Esophagus (tissue), 2 donors: ENCODE data around the gene IFI6. TPM values are rescaled to one million over a fixed set of nuclear protein-coding genes. Genes with fewer than 3 reads are reported as not detected.
A peak's percentile ranks its signal among the peaks of the same experiment; 100 is the strongest.

Experiments
- H3K27ac ChIP-seq, 2 donors: one replicate each; pipeline ENCODE4 v1.5.1; 2013; ENCODE audit warnings: low read depth in 2 of 2, mild to moderate bottlenecking in 2 of 2, inconsistent platforms in 1 of 2, low read length in 1 of 2, moderate library complexity in 1 of 2
- H3K27me3 ChIP-seq, 2 donors: one replicate each; pipeline ENCODE4 v1.6.1; 2013; ENCODE audit warnings: low read length in 2 of 2, control low read depth in 1 of 2, mild to moderate bottlenecking in 1 of 2; ENCODE audit not compliant: insufficient read depth in 2 of 2, control insufficient read depth in 1 of 2
- H3K36me3 ChIP-seq, 2 donors: one replicate each; pipeline ENCODE4 v1.6.1; 2013; ENCODE audit warnings: low read length in 1 of 2; ENCODE audit not compliant: control insufficient read depth in 2 of 2, insufficient read depth in 2 of 2
- H3K4me1 ChIP-seq, 2 donors: one replicate each; pipeline ENCODE4 v1.6.1; 2013; ENCODE audit warnings: low read length in 1 of 2; ENCODE audit not compliant: control insufficient read depth in 2 of 2, insufficient read depth in 2 of 2
- H3K4me3 ChIP-seq, 2 donors: one replicate each; pipeline ENCODE4 v1.5.1; 2013; ENCODE audit warnings: low read length in 2 of 2, mild to moderate bottlenecking in 2 of 2, low read depth in 1 of 2, moderate library complexity in 1 of 2
- H3K9me3 ChIP-seq, 2 donors: one replicate each; pipeline ENCODE4 v1.6.1; 2013; ENCODE audit warnings: mild to moderate bottlenecking in 2 of 2, low read depth in 1 of 2, low read length in 1 of 2, moderate library complexity in 1 of 2; ENCODE audit not compliant: control insufficient read depth in 2 of 2, insufficient read depth in 1 of 2
- WGBS, 2 donors: extraction: QIAGEN DNeasy Blood & Tissue Kit; methylation state at CpG; one replicate each; pipeline ENCODE4 v1.1.7; 2013; 5-methylcytosine and 5-hydroxymethylcytosine counted together
- polyA plus RNA-seq, 2 donors: library from polyadenylated mRNA; stranded (reverse); fragments of 200-250 nt; gene quantifications; one replicate each; pipeline ENCODE4 v1.2.3, GENCODE V29; 2013
- donor health status: healthy with polysubstance abuse.
- donor health status: Bipolar disorder and iron deficiency.

IFI6 gene
- polyA plus RNA-seq, 2 donors: 7.0 to 9.6 TPM

GRCh38 chr1:27676410-27676809 is 4.4 kb upstream of the IFI6 start:
- Histone ChIP-seq H3K27me3 (no peaks in the 10 kb centered on the region), H3K4me1 (no peaks in the 10 kb centered on the region), H3K4me3 (no peak overlapping the region), H3K9me3 (peaks cover 0 to 4% of the 10 kb centered on the region in 2 donors), H3K36me3 (no peaks in the 10 kb centered on the region), H3K27ac (no peak overlapping the region)
- 98 to 100% methylated on average over 1 of the region's 1 CpG for WGBS, 2 donors

- H3K4me1 ChIP-seq: no peaks in the 10 kb centered on the region
- no peaks in the 10 kb centered on the region for H3K9me3 ChIP-seq
- H3K27ac ChIP-seq: peak overlapping the region; percentile 85 to 93
- no peak overlapping the region for H3K4me3 ChIP-seq
- H3K36me3 ChIP-seq: no peaks in the 10 kb centered on the region
- no peaks in the 10 kb centered on the region for H3K27me3 ChIP-seq
Observed at GRCh38 chr1:27672750-27673112, 739 bp upstream of the IFI6 start.

GRCh38 chr1:27669876-27670275 is 2.1 kb downstream of the IFI6 start:
- H3K27ac ChIP-seq: no peak overlapping the region
- no peaks in the 10 kb centered on the region for H3K9me3 ChIP-seq
- peaks cover 0 to 3% of the 10 kb centered on the region in 2 donors for H3K36me3 ChIP-seq
- H3K4me1 ChIP-seq: no peaks in the 10 kb centered on the region
- 73% methylated on average over 4 of the region's 4 CpGs for WGBS, 2 donors
- no peaks in the 10 kb centered on the region for H3K27me3 ChIP-seq
- H3K4me3 ChIP-seq: no peak overlapping the region

- Histone ChIP-seq H3K4me1 (no peaks in the 10 kb centered on the region), H3K27me3 (no peaks in the 10 kb centered on the region), H3K27ac (peak overlapping the region in 1 of 2 donors; percentile 43), H3K4me3 (peak overlapping the region in 1 of 2 donors; percentile 35), H3K36me3 (peaks cover 0 to 3% of the 10 kb centered on the region in 2 donors), H3K9me3 (no peaks in the 10 kb centered on the region)
- WGBS, 2 donors: 14 to 15% methylated on average over 36 of the region's 36 CpGs
Observed at GRCh38 chr1:27668808-27669723, 2.9 kb downstream of the IFI6 start.

- H3K4me1 ChIP-seq: no peaks in the 10 kb centered on the region
- 85 to 87% methylated on average over 42 of the region's 42 CpGs for WGBS, 2 donors
Observed at GRCh38 chr1:27668121-27668807, 3.7 kb downstream of the IFI6 start.

GRCh38 chr1:27666791-27667254 is 5.2 kb downstream of the IFI6 start:
- Histone ChIP-seq H3K27me3 (no peaks in the 10 kb centered on the region), H3K9me3 (no peaks in the 10 kb centered on the region), H3K4me3 (no peak overlapping the region), H3K27ac (no peak overlapping the region), H3K4me1 (peaks cover 0 to 4% of the 10 kb centered on the region in 2 donors), H3K36me3 (peaks cover 0 to 3% of the 10 kb centered on the region in 2 donors)
- 68 to 78% methylated on average over 6 of the region's 6 CpGs for WGBS, 2 donors

More at GRCh38 chr1:27668121-27668807, 3.7 kb downstream of the IFI6 start:
- Histone ChIP-seq H3K36me3 (peaks cover 0 to 3% of the 10 kb centered on the region in 2 donors), H3K27me3 (no peaks in the 10 kb centered on the region), H3K4me3 (no peak overlapping the region), H3K9me3 (no peaks in the 10 kb centered on the region), H3K27ac (no peak overlapping the region)

- H3K27ac ChIP-seq: no peak overlapping the region
- H3K36me3 ChIP-seq: peaks cover 0 to 3% of the 10 kb centered on the region in 2 donors
- no peak overlapping the region for H3K4me3 ChIP-seq
- WGBS, 2 donors: 83 to 89% methylated on average over 4 of the region's 4 CpGs
- no peaks in the 10 kb centered on the region for H3K9me3 ChIP-seq
- no peaks in the 10 kb centered on the region for H3K27me3 ChIP-seq
- peaks cover 0 to 4% of the 10 kb centered on the region in 2 donors for H3K4me1 ChIP-seq
Observed at GRCh38 chr1:27666294-27666693, 5.7 kb downstream of the IFI6 start.

- Histone ChIP-seq H3K27me3 (no peaks in the 10 kb centered on the region), H3K36me3 (peaks cover 0 to 3% of the 10 kb centered on the region in 2 donors), H3K4me3 (no peak overlapping the region), H3K27ac (no peak overlapping the region), H3K9me3 (no peaks in the 10 kb centered on the region), H3K4me1 (peaks cover 0 to 7% of the 10 kb centered on the region in 2 donors)
- WGBS, 2 donors: 86 to 87% methylated on average over 9 of the region's 9 CpGs
Observed at GRCh38 chr1:27665016-27665651, 6.9 kb downstream of the IFI6 start.

GRCh38 chr1:27664291-27664690 is 7.7 kb downstream of the IFI6 start:
- H3K27me3 ChIP-seq: no peaks in the 10 kb centered on the region
- H3K4me1 ChIP-seq: peaks cover 0 to 9% of the 10 kb centered on the region in 2 donors
- H3K27ac ChIP-seq: peak overlapping the region in 1 of 2 donors; percentile 26
- H3K36me3 ChIP-seq: peaks cover 0 to 3% of the 10 kb centered on the region in 2 donors
- WGBS, 2 donors: 57 to 59% methylated on average over 8 of the region's 8 CpGs
- H3K9me3 ChIP-seq: no peaks in the 10 kb centered on the region
- H3K4me3 ChIP-seq: no peak overlapping the region
